GM15510 (cell line): ENCODE results near the gene BIRC7.

Experiments used
- POLR2A ChIP-seq: IDR thresholded peaks from 3 replicates; pipeline ENCODE4 v1.6.1; 2011; ENCODE audit warnings: borderline replicate concordance; ENCODE audit not compliant: insufficient read length; ENCODE audit errors: extremely low read depth

BIRC7 gene

GRCh38 chr20:63218701-63219446 is 16.8 kb upstream of the BIRC7 start:
- TF ChIP-seq POLR2A: no peak

GRCh38 chr20:63219447-63219821 is 16.3 kb upstream of the BIRC7 start:
- TF ChIP-seq POLR2A: no peak

GRCh38 chr20:63219866-63220521 is 15.7 kb upstream of the BIRC7 start:
- no peak for TF ChIP-seq POLR2A

DNA sequence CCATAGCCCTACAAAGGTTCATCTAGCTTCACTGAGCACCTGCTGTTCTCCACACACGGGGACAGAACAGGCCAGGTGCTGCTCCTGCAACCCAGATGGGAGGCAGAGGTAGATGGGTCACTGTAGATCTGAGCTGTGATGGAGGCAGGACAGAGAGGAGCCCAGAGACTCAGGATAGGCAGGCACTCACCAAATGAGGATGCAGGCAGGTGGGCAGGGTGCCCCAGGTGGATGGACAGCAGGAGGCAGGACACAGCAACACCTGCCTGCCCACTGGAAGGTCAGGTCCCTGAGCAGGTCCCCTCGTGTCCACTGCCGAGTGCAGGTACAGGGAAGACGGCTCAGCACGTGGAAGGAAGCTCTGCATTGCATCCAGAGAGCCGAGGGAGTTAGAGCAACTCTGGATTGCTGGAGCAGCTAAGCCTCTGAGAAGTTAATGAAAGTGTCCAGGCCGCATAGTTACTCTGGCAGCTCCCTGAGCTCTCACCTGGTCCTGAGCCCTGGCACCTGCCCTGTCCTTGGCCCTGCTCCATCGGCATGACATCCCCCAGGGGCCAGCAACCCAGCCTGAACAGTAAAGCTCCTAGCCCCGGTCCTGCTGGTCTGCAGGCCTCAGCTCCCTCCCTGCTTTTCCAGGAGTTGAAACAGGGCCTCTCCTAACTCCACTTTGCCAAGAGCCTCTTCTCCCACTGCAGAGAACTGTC is 14.9 kb upstream of the BIRC7 start:
- no peak for TF ChIP-seq POLR2A

DNA sequence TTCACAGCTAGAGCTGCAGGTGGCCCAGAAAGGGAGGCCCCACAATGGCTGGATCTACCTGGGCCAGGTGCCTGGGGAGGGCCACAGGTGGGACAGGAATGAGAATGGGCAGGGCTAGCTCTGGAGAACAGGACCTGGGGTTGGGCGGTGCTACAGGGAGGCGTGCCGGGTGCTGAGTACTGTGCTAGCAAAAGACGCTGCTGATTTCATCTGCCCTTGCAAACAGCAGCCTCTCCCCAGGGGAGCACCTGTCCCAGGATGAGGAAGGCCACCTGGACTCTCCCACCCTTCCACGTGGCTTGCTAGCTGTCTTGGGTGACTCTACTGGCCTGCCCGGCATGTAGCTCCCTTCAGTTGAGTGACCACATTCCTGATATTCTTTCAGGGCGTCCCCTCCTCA is 13.2 kb upstream of the BIRC7 start:
- no peak for TF ChIP-seq POLR2A

- TF ChIP-seq POLR2A: no peak
Measured at GRCh38 chr20:63223121-63223825, 12.4 kb upstream of the BIRC7 start.

- no peak for TF ChIP-seq POLR2A
Measured at GRCh38 chr20:63223826-63224207, 11.9 kb upstream of the BIRC7 start.

GRCh38 chr20:63224412-63225081 is 11.2 kb upstream of the BIRC7 start:
- no peak for TF ChIP-seq POLR2A

- no peak for TF ChIP-seq POLR2A
Measured at GRCh38 chr20:63225082-63225454, 10.6 kb upstream of the BIRC7 start.

GRCh38 chr20:63226042-63226943 is 9.4 kb upstream of the BIRC7 start:
- TF ChIP-seq POLR2A: no peak

DNA sequence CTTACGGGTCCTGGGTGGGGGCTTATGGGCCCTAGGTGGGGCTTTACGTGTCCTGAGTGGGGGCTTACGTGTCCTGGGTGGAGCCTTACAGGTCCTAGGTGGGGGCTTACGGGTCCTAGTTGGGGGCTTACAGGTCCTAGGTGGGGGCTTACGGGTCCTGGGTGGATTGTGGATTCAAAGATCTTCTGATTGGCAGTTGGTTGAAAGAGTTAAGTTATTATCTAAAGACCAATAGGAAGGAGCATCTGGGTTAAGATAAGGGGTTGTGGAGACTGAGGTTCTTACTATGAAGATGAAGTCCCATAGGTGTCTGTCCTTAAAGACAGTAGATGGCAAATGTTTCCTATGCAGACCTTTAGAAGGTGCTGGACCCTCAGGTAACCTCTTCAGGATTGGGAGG is 8.4 kb upstream of the BIRC7 start:
- no peak for TF ChIP-seq POLR2A

DNA sequence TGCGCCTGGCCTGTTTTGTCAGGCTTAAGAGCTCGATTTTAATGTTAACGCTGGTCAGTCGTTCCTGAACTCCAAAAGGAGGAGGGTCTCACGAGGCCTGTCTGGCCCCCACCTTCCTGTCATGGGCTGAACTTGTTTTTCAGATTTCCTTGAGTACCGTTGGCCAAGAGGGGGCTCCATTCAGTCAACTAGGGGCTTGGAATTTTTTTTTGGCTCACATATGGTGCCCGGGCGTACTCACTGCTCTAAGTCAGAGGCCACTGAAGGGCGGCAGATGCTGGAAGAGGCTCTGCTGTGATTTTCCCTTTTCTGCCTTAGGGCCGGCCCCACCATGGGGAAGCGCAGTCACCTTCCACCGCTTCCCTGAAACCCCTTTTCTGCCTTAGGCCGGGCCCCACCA is 6.9 kb upstream of the BIRC7 start:
- TF ChIP-seq POLR2A: no peak

- TF ChIP-seq POLR2A: no peak
Measured at GRCh38 chr20:63230800-63231268, 4.9 kb upstream of the BIRC7 start.
